Measurements from ENCODE around the gene REG4. TPM values are rescaled to one million over a fixed set of nuclear protein-coding genes. Genes with fewer than 3 reads are reported as not detected.

The REG4 gene
- total RNA-seq, 1 experiment from 2014 or later = not detected

DNA sequence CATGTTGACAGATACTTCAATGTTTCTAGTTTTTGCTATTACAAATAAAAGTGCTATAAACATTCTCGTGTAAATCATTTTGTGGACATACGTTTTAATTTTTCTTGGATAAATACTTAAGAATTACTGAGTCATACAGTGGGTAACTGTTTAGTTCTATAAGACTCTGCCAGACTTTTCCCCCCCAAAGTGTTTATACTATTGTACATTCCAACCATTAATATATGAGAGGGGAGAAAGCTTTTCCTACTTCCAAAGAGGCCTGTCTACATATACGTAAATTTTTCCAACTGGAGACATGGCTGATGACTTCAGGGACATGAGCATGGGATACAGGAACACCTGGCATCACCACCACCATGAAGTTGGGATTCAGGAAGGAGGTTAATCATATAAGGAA lies 17.0 kb upstream of the REG4 start:
- intact Hi-C loops (cut with micrococcal nuclease) = no loop called here
- ATAC-seq (no peak), DNase-seq (ENCODE audit: low read depth, low spot score) (no peak)
- BruUV-seq (replicated peaks) = no TSS peak
- H3K9me3 ChIP-seq (ENCODE audit: control insufficient read depth in 1 of 2, insufficient read depth in 1 of 2, low read depth in 1 of 2, low read length in 2 of 2) = no peaks in the 10 kb centered on the region
- ChIA-PET RAD21 (ENCODE audit: low non-redundant PET in 1 of 2, low total read pairs in 2 of 2, uncharacterized antibody in 2 of 2, unreplicated experiment in 2 of 2) (no interaction called here), POLR2A (no interaction called here), CTCF (no interaction called here)
- no peaks in the 10 kb centered on the region for H4K20me1 ChIP-seq (ENCODE audit: insufficient read depth)
- H3K4me3 ChIP-seq (replicated peaks in 1 of 2; ENCODE audit: low read depth in 1 of 2, low read length in 2 of 2) = no peak overlapping the region
- H2AFZ ChIP-seq (ENCODE audit: low read depth, low read length, poor library complexity, severe bottlenecking) = no peak overlapping the region
- H3K4me2 ChIP-seq (ENCODE audit: low read length) = no peak overlapping the region
- no peak overlapping the region for H3K27ac ChIP-seq (ENCODE audit: low read depth, low read length)
- no peaks in the 10 kb centered on the region for H3K79me2 ChIP-seq (ENCODE audit: insufficient read depth, low read length)
- no peaks in the 10 kb centered on the region for H3K27me3 ChIP-seq (ENCODE audit: insufficient read depth, low read length)
- TF ChIP-seq TCF7L2 (IDR thresholded peaks at IDR 0.05; ENCODE audit: borderline replicate concordance, extremely low read depth, insufficient read depth, insufficient read length) (no peak), ZNF274 (IDR thresholded peaks at IDR 0.05; ENCODE audit: low read depth, low read length) (no peak), ZFX (IDR thresholded peaks at IDR 0.05) (no peak), SP1 (IDR thresholded peaks at IDR 0.05; ENCODE audit: low read depth) (no peak), POLR2A (IDR thresholded peaks at IDR 0.05; ENCODE audit: borderline replicate concordance, extremely low read depth, insufficient read depth, insufficient read length) (no peak), EZH2 (IDR thresholded peaks at IDR 0.05) (no peak), EGR1 (IDR thresholded peaks at IDR 0.05; ENCODE audit: low read depth) (no peak), YY1 (IDR thresholded peaks at IDR 0.05; ENCODE audit: extremely low read depth, insufficient replicate concordance, low read depth, low read length) (no peak), CEBPB (IDR thresholded peaks at IDR 0.05; ENCODE audit: low read depth) (no peak), SIN3A (IDR thresholded peaks at IDR 0.05; ENCODE audit: low read depth) (no peak), RAD21 (IDR thresholded peaks at IDR 0.05; ENCODE audit: low read depth) (no peak), SRF (IDR thresholded peaks at IDR 0.05; ENCODE audit: low read depth) (no peak)
- TF ChIP-seq, protein P1, sequence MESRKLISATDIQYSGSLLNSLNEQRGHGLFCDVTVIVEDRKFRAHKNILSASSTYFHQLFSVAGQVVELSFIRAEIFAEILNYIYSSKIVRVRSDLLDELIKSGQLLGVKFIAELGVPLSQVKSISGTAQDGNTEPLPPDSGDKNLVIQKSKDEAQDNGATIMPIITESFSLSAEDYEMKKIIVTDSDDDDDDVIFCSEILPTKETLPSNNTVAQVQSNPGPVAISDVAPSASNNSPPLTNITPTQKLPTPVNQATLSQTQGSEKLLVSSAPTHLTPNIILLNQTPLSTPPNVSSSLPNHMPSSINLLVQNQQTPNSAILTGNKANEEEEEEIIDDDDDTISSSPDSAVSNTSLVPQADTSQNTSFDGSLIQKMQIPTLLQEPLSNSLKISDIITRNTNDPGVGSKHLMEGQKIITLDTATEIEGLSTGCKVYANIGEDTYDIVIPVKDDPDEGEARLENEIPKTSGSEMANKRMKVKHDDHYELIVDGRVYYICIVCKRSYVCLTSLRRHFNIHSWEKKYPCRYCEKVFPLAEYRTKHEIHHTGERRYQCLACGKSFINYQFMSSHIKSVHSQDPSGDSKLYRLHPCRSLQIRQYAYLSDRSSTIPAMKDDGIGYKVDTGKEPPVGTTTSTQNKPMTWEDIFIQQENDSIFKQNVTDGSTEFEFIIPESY (IDR thresholded peaks at IDR 0.05; ENCODE audit: extremely low read depth, insufficient replicate concordance, low read length) = no peak
- TF ChIP-seq, protein P2, sequence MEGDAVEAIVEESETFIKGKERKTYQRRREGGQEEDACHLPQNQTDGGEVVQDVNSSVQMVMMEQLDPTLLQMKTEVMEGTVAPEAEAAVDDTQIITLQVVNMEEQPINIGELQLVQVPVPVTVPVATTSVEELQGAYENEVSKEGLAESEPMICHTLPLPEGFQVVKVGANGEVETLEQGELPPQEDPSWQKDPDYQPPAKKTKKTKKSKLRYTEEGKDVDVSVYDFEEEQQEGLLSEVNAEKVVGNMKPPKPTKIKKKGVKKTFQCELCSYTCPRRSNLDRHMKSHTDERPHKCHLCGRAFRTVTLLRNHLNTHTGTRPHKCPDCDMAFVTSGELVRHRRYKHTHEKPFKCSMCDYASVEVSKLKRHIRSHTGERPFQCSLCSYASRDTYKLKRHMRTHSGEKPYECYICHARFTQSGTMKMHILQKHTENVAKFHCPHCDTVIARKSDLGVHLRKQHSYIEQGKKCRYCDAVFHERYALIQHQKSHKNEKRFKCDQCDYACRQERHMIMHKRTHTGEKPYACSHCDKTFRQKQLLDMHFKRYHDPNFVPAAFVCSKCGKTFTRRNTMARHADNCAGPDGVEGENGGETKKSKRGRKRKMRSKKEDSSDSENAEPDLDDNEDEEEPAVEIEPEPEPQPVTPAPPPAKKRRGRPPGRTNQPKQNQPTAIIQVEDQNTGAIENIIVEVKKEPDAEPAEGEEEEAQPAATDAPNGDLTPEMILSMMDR (IDR thresholded peaks at IDR 0.05 in 2 of 3, conservative IDR thresholded peaks at IDR 0.05 in 1 of 3; ENCODE audit: borderline replicate concordance in 1 of 3, insufficient read depth in 1 of 3, low read depth in 2 of 3, low read length in 2 of 3) = no peak
- TF ChIP-seq, protein P3, sequence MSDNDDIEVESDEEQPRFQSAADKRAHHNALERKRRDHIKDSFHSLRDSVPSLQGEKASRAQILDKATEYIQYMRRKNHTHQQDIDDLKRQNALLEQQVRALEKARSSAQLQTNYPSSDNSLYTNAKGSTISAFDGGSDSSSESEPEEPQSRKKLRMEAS (IDR thresholded peaks at IDR 0.05) = no peak
- TF ChIP-seq, protein P4, sequence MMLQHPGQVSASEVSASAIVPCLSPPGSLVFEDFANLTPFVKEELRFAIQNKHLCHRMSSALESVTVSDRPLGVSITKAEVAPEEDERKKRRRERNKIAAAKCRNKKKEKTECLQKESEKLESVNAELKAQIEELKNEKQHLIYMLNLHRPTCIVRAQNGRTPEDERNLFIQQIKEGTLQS (IDR thresholded peaks at IDR 0.05) = no peak
- no peaks in the 10 kb centered on the region for H3K4me1 ChIP-seq (ENCODE audit: control insufficient read depth in 1 of 2, insufficient read depth in 2 of 2, low read length in 2 of 2)
- H3K9me2 ChIP-seq (ENCODE audit: insufficient read depth) = no peaks in the 10 kb centered on the region; the same call in 1 of the 2 replicates
- H3K9ac ChIP-seq (ENCODE audit: low read length) = no peak overlapping the region
- no peaks in the 10 kb centered on the region for H3K36me3 ChIP-seq (ENCODE audit: control insufficient read depth in 1 of 2, insufficient read depth in 2 of 2, low read length in 2 of 2)

Data from HCT116 (cell line).